SKM-1 treated with dmso at 0.1 percent for 144 hours (cell line): ENCODE measurements around the gene CENPE.

ENCODE experiments used
- DNase-seq: peaks from one replicate; lab custom pipeline; 2025; ENCODE audit not compliant: unreplicated experiment; lab: John Stamatoyannopoulos, UW

The CENPE gene

GRCh38 chr4:103136671-103137445 is 61.3 kb downstream of the CENPE start:
- DNase-seq = no peak

DNA sequence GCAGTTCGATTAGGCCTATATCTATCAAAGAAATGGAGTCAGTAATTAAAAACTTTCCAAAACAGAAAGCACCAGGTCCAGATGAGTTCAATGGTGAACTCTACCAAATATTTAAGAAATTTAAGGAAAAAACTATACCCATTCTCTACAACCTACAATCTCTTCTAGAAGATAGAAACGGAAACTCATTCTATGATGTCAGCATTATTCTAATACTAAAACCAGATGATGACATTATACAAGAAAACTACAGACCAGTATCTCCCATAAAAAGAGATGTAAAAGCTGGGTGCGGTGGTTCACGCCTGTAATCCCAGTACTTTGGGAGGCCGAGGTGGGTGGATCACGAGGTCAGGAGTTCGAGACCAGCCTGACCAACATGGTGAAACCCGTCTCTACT is 69.0 kb downstream of the CENPE start:
- no peak for DNase-seq

DNA sequence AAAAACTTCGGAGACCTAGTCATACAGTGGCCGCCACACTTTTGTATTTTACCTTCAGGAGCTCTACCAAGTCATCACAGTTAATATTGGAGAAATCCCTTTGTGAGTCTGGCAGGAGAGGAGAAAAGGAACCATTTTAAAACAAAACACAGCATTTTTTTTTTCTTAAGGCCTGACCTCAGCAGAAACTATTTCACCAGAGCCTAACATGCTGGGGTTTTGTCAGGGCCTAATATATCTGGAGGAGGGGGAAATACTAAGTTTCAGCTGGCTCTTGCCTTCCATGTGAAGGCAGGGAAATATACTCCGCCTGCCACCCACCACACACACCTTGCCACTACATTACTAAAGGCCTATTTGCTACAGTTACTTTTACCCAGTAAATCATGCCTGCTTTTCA is 72.0 kb downstream of the CENPE start:
- DNase-seq = no peak

GRCh38 chr4:103123114-103123513 is 75.0 kb downstream of the CENPE start:
- DNase-seq = no peak

DNA sequence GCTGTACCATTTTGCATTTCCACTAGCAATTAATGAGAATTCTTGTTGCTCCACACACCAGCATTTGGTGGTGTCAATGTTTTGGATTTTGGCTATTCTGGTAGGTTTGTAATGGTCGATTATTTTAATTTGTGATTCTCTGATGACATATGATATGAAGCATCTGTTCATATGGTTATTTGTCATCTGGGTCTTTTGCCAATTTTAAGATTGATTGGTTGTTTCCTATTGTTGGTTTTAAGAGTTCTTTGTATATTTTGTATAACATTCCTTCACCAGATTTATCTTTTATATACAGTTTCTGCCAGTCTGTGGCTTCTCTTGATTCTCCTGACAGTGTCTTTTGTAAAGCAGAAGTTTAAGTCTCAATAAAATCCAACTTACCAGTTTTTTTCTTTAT is 80.0 kb downstream of the CENPE start:
- DNase-seq = no peak

DNA sequence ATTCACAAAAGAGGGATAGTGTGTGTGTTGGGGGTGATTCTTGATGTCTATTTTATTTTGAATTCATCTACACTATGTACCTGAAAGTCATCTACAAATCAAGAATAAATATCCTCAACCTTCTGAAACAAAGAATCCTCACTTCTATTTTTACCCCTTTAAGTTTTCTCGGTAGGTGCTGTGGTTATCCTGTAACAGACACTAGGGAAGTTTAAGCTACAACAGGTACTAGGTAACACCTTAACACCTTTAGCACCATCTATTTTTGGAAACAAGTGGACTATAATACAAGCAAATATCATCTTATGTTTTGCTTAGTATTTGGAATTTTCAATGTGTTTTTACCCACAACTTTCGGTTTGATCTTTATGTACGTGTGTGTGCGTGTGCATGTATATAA is 86.5 kb downstream of the CENPE start:
- DNase-seq = no peak

DNA sequence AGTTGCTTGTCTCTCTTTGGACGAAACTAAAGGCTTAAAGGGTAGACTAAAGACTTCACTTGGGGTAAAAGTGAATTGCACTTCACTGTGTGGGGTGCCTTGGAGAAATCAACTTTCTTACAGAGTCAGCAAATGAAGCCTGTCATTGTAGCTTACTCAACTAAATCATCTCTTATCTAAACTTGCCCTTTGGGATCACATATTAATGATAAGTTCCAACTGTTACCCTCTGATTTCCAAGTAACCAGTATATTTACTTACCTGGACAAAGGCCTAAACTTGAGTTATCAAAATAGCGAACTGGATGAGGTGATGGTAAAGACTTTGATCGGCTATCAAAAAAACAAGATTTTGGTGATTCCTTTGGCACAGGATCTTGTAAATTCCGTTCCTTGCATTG is 89.6 kb downstream of the CENPE start:
- no peak for DNase-seq

- no peak for DNase-seq
These were observed 92.4 kb downstream of the CENPE start for GRCh38 chr4:103105558-103106356.

DNA sequence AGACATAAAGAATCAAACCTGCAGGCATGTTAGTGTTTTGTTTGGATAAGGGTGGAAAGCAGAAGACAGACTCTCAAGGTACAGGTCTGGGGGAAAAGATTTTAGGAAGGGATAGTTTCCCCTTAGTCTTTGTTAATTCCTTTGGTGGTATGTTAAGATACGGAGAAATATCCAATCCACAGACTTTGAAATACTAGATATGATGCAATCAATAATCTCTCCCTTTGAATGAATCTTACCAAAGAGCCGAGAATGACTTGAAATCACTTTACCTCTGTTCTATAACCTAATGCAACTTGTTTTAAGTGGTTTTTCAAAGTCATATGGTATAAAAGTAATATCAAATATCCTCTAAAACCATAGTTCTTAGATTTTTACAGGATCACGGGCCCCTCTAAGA is 93.3 kb downstream of the CENPE start:
- no peak for DNase-seq

DNA sequence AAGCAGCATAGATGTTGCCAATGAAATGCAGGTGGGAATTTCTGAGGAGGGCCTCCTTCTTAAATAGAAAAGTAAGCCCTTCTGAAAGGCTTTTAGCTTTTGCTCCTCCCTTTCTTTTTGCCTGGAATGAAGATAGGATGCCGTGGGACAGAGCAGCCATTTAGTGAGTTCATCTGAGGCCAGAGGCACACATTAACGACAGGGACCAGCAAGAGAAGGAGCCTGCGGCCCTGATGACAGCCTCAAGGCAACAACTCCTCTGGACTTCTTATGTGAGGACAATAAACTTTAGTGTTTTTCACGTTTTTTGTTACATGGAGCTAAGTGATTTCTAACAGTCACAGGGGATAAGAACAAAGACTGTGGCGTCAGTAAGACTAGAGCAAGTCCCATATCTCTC is 97.5 kb downstream of the CENPE start:
- no peak for DNase-seq

DNA sequence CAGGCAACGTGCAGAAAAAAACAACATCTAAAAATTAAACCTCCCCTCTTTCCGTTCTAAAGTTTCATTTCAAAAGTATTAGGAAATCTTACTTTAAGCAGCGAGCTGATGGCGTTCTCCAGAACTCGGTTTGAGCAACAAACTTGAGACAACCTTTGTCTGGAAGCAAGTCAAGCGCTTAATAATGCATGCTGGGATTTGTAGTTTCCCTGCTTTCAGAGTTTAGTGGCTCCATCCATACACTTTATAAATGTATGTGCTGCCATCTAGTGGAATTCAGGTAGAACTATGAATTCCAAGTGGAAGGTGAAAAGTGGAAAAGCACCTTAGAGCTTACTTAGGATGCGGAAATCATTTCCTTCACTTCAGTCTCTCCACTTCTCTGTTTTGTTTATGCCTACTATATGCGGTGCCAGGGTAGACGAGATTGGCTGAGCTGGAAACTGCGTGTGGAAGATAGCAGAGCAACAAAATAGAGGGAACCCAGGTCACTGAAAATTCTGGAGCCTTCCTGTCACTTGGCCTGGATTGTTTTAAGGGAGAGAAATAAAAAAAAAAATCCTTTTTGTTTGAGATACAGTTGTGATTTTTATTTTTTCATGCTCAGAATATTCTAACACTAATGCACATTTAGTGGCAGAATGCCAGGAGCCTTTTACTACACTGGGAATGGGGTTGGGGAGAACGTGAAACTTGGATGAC is 98.3 kb downstream of the CENPE start, which contains the start of gene BDH2:
BDH2 (minus strand) TSS at position 144 of the 702 bp plus-strand sequence. CDS start 3,580 bp downstream, outside the sequence.
- peak; percentile 90 for DNase-seq

DNA sequence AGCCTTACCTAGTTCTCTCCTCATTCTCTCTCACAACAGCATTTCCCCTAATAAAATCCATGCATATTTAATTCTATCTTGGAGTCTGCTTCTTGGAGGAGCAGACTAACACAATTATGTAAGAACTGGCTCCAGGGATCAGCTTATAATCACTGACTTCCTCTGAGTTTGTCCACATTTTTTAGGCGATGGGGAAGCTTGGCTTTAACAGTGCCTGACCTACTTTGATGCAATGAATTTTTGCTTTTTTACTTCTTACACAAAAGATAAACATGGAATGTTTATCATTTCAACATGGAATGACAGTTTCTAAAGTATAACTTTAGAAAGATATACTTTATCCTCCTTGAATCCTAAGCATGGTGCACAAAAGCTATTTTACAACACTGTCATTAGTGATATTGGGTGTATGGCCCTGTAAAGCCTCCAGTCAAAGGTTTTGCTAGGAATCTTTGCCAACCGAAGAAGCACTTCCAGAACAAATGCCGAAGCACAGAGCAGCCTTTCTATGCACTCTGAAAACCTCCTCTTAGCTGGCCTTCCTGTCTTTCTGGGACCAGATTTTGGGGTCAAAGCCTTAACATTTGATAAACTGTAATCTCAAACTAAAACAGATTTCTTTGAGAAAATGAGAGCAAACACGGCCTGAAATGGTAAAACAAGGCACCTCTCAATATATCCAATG is 99.2 kb downstream of the CENPE start:
- DNase-seq = no peak

- DNase-seq = no peak
These were observed 99.8 kb downstream of the CENPE start for GRCh38 chr4:103098341-103098740.

GRCh38 chr4:103097112-103097511 is 101.0 kb downstream of the CENPE start:
- no peak for DNase-seq

- DNase-seq = no peak
These were observed 103.1 kb downstream of the CENPE start for GRCh38 chr4:103095080-103095479.

DNA sequence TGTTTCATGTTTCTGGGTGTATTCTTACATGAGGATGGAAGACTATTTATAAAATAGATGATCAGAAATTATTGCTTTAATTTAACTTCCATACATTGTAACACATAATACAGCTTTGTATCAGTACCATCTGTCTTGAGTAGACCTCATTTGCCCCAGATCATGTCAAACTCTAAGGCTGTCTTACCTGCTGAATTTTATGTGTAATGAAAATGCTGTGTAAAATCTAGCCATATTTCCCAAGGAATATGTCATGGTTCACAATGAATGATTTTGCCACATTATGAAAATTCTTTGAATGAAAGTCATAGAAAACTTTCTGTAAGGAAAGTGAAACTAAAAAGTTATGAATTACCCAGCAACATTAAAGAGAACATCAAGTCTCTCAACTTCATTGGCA is 105.9 kb downstream of the CENPE start:
- DNase-seq = no peak

- peak; percentile 43 for DNase-seq
These were observed 106.4 kb downstream of the CENPE start for GRCh38 chr4:103091601-103092223.

GRCh38 chr4:103089481-103089880 is 108.7 kb downstream of the CENPE start:
- DNase-seq = no peak

DNA sequence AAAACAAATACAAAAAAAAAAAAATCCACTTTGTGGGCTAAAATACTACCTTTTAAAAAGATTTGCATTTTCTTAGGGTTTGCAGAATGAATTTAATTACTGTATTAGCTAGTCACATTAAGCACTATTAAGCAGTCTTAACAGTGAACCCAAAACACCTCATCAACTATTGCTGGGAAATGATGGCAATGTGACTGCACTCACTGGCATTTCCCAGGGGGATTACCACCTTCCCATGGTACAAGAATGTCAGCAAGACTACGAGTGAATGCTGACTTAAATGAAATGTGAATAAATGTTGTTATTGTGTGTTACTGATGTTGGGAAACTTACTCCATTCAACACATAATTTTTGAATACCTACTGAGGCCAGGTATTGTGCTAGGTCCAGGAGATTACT is 111.6 kb downstream of the CENPE start:
- no peak for DNase-seq

- no peak for DNase-seq
These were observed 112.5 kb downstream of the CENPE start for GRCh38 chr4:103085555-103086196.
